Uterus (tissue), 2 donors: ENCODE data around the gene NUDT3.

Source experiments
- CTCF ChIP-seq, 4 experiments: fragments of 200-600 bp in 2 of 4; fragments of 450-650 bp in 2 of 4; sonication (generic) in 2 of 4; IDR thresholded peaks; one replicate each; pipeline ENCODE4 v1.5.1; 2016 to 2019; ENCODE audit warnings: antibody characterized with exemption in 4 of 4, mild to moderate bottlenecking in 2 of 4, moderate library complexity in 1 of 4
- POLR2A ChIP-seq, 2 donors: fragments of 450-650 bp; IDR thresholded peaks; one replicate each; pipeline ENCODE4 v1.6.1; 2016; ENCODE audit warnings: antibody characterized with exemption in 2 of 2, mild to moderate bottlenecking in 1 of 2, moderate library complexity in 1 of 2

GRCh38 chr6:34340906-34341480 lies 51.5 kb downstream of the NUDT3 start:
- peak in 1 of 2 donors; percentile 10 for TF ChIP-seq POLR2A (IDR thresholded peaks at IDR 0.05)
- no peak for TF ChIP-seq CTCF (IDR thresholded peaks at IDR 0.05)
